A549 (cell line): ENCODE data around the gene ENTPD6. TPM values are rescaled to one million over a fixed set of nuclear protein-coding genes. Genes with fewer than 3 reads are reported as not detected.

Experiments used
- ATAC-seq, 2 experiments: fragments of 200-7000 bp in 1 of 2; fragments of >200 bp in 1 of 2; cut with Nextera tagmentation in 1 of 2; cut with Tn5 transposase in 1 of 2; 3 replicates each; pipeline versions ENCODE4 v1.8.0 to v1.9.1; 2018 to 2020; ENCODE audit warnings: mild to moderate bottlenecking in 1 of 2, moderate library complexity in 1 of 2
- CTCF ChIA-PET: fragments of 300-600 bp; sonication (Branson Sonifier 250); formaldehyde crosslinking; extraction: SDS; loops from one replicate; lab custom pipeline; 2021; ENCODE audit warnings: antibody characterized with exemption, inconsistent platforms; lab: Yijun Ruan, JAX
- POLR2A ChIA-PET: fragments of 350-600 bp; formaldehyde crosslinking; extraction: SDS; loops from one replicate; lab custom pipeline; 2021; ENCODE audit warnings: antibody characterized with exemption, inconsistent platforms; lab: Yijun Ruan, JAX
- DNase-seq, 2 experiments: peaks; one replicate each; pipeline versions ENCODE4 v3.0.0 to v3.0.0-alpha.2; 2011 to 2016; ENCODE audit warnings: low read depth in 1 of 2, low spot score in 1 of 2
- FAIRE-seq: peaks from 2 replicates; lab custom pipeline; 2011; peaks lifted over from hg19 to GRCh38; lab: Jason Lieb, UNC
- H3K27ac ChIP-seq, 2 experiments: fragments of >200 bp; sonication (Bioruptor Twin); formaldehyde crosslinking; 3 replicates each; pipeline ENCODE4 v1.5.1; 2016 to 2017
- H3K4me1 ChIP-seq: fragments of >200 bp; sonication (Bioruptor Twin); formaldehyde crosslinking; 3 replicates; pipeline ENCODE4 v1.6.1; 2016
- H3K4me2 ChIP-seq: fragments of >200 bp; sonication (Bioruptor Twin); formaldehyde crosslinking; 3 replicates; pipeline ENCODE4 v1.6.1; 2016
- H3K4me3 ChIP-seq: fragments of >200 bp; sonication (Bioruptor Twin); formaldehyde crosslinking; 3 replicates; pipeline ENCODE4 v1.5.1; 2016
- H3K9me3 ChIP-seq: fragments of >200 bp; sonication (Bioruptor Twin); formaldehyde crosslinking; 3 replicates; pipeline ENCODE4 v1.6.1; 2016
- EP300 ChIP-seq, 2 experiments: fragments of >200 bp; sonication (Bioruptor Twin); formaldehyde crosslinking; IDR thresholded peaks; 2 replicates in 1 of 2; 3 replicates in 1 of 2; pipeline ENCODE4 v1.6.1; 2016 to 2017
- ESRRA ChIP-seq: fragments of 150-350 bp; IDR thresholded peaks from 2 replicates; pipeline ENCODE4 v1.6.1; 2014; ENCODE audit warnings: mild to moderate bottlenecking, low read length, borderline replicate concordance
- FOSB ChIP-seq: fragments of 250-450 bp; sonication (Bioruptor Pico); IDR thresholded peaks from 2 replicates; pipeline ENCODE4 v1.5.0; 2020; ENCODE audit warnings: mild to moderate bottlenecking, moderate library complexity
- FOSL2 ChIP-seq, 2 experiments: fragments of 450-650 bp in 1 of 2; fragments of >200 bp in 1 of 2; sonication (Bioruptor Twin) in 1 of 2; formaldehyde crosslinking; IDR thresholded peaks; 2 replicates each; pipeline versions ENCODE4 v1.5.0 to v1.6.1; 2016 to 2020; ENCODE audit warnings: mild to moderate bottlenecking in 1 of 2, moderate library complexity in 1 of 2
- FOXS1 ChIP-seq: fragments of 250-450 bp; sonication (Bioruptor Pico); IDR thresholded peaks from 2 replicates; pipeline ENCODE4 v1.5.0; 2020; ENCODE audit warnings: mild to moderate bottlenecking, moderate library complexity
- JUN ChIP-seq, 2 experiments: fragments of >200 bp; sonication (Bioruptor Twin); formaldehyde crosslinking; IDR thresholded peaks; 2 replicates in 1 of 2; 3 replicates in 1 of 2; pipeline ENCODE4 v1.6.1; 2016 to 2017
- JUNB ChIP-seq: fragments of >200 bp; sonication (Bioruptor Twin); formaldehyde crosslinking; IDR thresholded peaks from 2 replicates; pipeline ENCODE4 v1.6.1; 2016
- MYC ChIP-seq: IDR thresholded peaks from 2 replicates; pipeline ENCODE4 v1.6.1; 2012; ENCODE audit warnings: mild to moderate bottlenecking, inconsistent platforms, low read length, improper control_type of control experiment, borderline replicate concordance
- NFE2L2 ChIP-seq: fragments of 150-350 bp; conservative IDR thresholded peaks from 2 replicates; pipeline ENCODE4 v1.6.1; 2014; ENCODE audit warnings: low read length
- POLR2AphosphoS2 ChIP-seq: conservative IDR thresholded peaks from 2 replicates; pipeline ENCODE4 v1.6.1; 2012; ENCODE audit warnings: low read length, improper control_type of control experiment, inconsistent platforms
- RAD21 ChIP-seq, 2 experiments: fragments of >200 bp in 1 of 2; sonication (Bioruptor Twin) in 1 of 2; formaldehyde crosslinking in 1 of 2; IDR thresholded peaks in 1 of 2; conservative IDR thresholded peaks in 1 of 2; 2 replicates in 1 of 2; 3 replicates in 1 of 2; pipeline ENCODE4 v1.6.1; 2012 to 2018; ENCODE audit warnings: inconsistent platforms in 1 of 2
- RCOR1 ChIP-seq: fragments of 150-350 bp; IDR thresholded peaks from 2 replicates; pipeline ENCODE4 v1.6.1; 2014; ENCODE audit warnings: antibody characterized with exemption, low read length, low read depth
- RNF2 ChIP-seq: fragments of 200-600 bp; sonication (generic); IDR thresholded peaks from 2 replicates; pipeline ENCODE4 v1.6.1; 2016; ENCODE audit warnings: low read depth, mild to moderate bottlenecking, antibody characterized with exemption, moderate library complexity, borderline replicate concordance
- TFCP2L1 ChIP-seq: fragments of 250-450 bp; sonication (Bioruptor Pico); IDR thresholded peaks from 2 replicates; pipeline ENCODE4 v1.5.0; 2021; ENCODE audit warnings: mild to moderate bottlenecking
- ZC3H11A ChIP-seq: fragments of 450-650 bp; IDR thresholded peaks from 2 replicates; pipeline ENCODE4 v1.6.1; 2014; ENCODE audit warnings: antibody characterized with exemption, mild to moderate bottlenecking
- ZFP36 ChIP-seq: fragments of 450-650 bp; IDR thresholded peaks from 2 replicates; pipeline ENCODE4 v1.6.1; 2014; ENCODE audit warnings: borderline replicate concordance; ENCODE audit not compliant: partially characterized antibody
- ZNF302 ChIP-seq: fragments of 250-450 bp; sonication (Bioruptor Pico); IDR thresholded peaks from 2 replicates; pipeline ENCODE4 v1.9.0; 2021; ENCODE audit warnings: inconsistent platforms, mild to moderate bottlenecking, moderate library complexity
- WGBS: methylation state at CpG from one replicate; pipeline ENCODE4 v1.1.6; 2017; ENCODE audit errors: missing lambda C conversion rate; 5-methylcytosine and 5-hydroxymethylcytosine counted together
- polyA plus RNA-seq, 4 experiments: library from polyadenylated mRNA; depleted of rRNA in 3 of 4; stranded (reverse); fragments of >200 nt; fragmentation: RNase III in 1 of 4; extraction: RNeasy Plus Mini Kit Qiagen cat#74134 plus additional on column Dnase treatment in 1 of 4; gene quantifications; 2 replicates in 3 of 4; 3 replicates in 1 of 4; pipeline ENCODE4 v1.2.3, GENCODE V29; 2011 to 2017
- TF ChIP-seq, protein P1 (sequence below): IDR thresholded peaks from 2 replicates; pipeline ENCODE4 v1.6.1; 2012; ENCODE audit warnings: low read depth, borderline replicate concordance
- TF ChIP-seq, protein P2 (sequence below): fragments of 150-350 bp; IDR thresholded peaks from 2 replicates; pipeline ENCODE4 v1.6.1; 2014; ENCODE audit warnings: low read depth, mild to moderate bottlenecking, low read length

The ENTPD6 gene
- polyA plus RNA-seq, 2 of the 4 experiments (the other 2 are of a cell fraction) = 85.7 to 87.0 TPM

DNA sequence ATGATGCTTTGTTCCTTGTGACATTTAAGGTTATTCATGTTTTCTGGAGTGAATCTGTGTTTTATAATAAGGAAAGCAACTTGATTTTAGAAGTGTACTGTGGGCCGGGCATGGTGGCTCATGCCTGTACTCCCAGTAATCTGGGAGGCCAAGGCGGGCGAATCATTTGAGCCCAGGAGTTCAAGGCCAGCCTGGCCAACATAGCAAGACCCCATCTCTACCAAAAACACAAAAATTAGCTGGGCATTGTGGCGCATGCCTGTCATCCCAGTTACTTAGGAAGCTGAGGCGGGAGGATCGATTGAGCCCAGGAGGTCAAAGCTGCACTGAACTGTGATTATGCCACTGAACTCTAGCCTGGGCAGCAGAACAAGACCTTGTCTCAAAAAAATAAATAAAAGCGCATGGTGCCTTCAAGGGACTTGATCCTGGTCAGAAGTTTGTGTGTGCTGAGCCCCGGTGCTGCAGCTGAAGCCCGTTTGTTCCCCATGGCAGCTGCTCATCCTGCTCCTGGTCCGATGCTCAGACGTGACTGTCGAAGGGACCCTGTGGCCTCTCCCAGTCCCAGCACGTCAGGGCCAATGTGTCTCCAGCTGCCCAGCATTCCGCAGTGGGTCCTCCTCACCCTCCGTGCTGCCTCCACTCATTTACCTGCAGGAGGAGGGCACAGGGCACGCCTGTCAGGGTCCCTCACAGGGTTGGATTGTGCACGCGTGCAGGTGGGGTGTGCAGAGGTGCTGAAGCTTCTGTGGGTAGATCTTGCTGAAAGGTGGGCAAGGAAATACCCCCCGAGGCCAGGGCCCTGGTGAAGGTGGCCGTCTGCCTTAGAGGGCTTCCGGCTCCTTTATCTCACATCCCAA, 18.3 kb downstream of the ENTPD6 start:
- DNase-seq (no peak), FAIRE-seq (no peak), ATAC-seq (no peak)
- 88% methylated on average over 20 of the region's 21 CpGs for WGBS
- Histone ChIP-seq H3K4me3 (no peak overlapping the region), H3K27ac (no peak overlapping the region), H3K4me2 (no peak overlapping the region), H3K4me1 (no peaks in the 10 kb centered on the region)
- POLR2A ChIA-PET = no interaction called here
- TF ChIP-seq, protein P1, sequence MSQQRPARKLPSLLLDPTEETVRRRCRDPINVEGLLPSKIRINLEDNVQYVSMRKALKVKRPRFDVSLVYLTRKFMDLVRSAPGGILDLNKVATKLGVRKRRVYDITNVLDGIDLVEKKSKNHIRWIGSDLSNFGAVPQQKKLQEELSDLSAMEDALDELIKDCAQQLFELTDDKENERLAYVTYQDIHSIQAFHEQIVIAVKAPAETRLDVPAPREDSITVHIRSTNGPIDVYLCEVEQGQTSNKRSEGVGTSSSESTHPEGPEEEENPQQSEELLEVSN = no peak
- no peak for TF ChIP-seq ZNF302 (CRISPR knock-in tag)
- TF ChIP-seq, all 56 proteins: peak for 0
- CTCF ChIA-PET = interaction anchor here (0.9 to 1.6 kb wide), 4 partner anchors 10 to 35 kb away, joined by 3 to 7 read pairs (median 4); no protein-coding TSS in a partner anchor
- H3K9me3 ChIP-seq = no peaks in the 10 kb centered on the region

DNA sequence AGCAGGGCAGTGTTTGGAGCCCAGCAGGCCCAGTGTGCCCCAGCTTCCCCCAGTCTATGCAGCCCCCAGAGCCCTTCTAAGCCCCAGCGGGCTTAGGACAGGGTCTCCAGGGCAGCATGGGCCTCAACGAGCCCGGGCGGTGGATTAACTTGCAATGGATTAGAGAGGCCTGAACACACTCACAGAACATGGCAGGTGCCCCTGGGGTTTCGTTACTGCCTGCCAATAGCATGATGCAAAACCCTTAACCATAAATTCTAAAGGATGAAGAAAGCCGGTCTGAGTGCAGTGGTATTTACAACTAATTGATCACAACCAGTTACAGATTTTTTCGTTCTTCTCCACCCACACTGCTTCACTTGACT, 18.9 kb downstream of the ENTPD6 start:
- no peak for FAIRE-seq
- no peaks in the 10 kb centered on the region for H3K9me3 ChIP-seq
- H3K4me3 ChIP-seq = no peak overlapping the region
- DNase-seq = no peak
- no peak overlapping the region for H3K27ac ChIP-seq
- WGBS = 78% methylated on average over 7 of the region's 7 CpGs
- H3K4me1 ChIP-seq = peaks cover 2% of the 10 kb centered on the region; the same call in 2 of the 3 replicates
- ChIA-PET CTCF (interaction anchor here (0.7 to 1.6 kb wide), 5 partner anchors 9 to 33 kb away, joined by 3 to 7 read pairs (median 4); partner anchors contain the start of gene PYGB), POLR2A (no interaction called here)
- no peak for ATAC-seq
- no peak overlapping the region for H3K4me2 ChIP-seq
- TF ChIP-seq ZFP36 (no peak), ZC3H11A (no peak), RCOR1 (no peak), FOSB (CRISPR knock-in tag) (no peak), POLR2AphosphoS2 (no peak), FOXS1 (CRISPR knock-in tag) (no peak), RNF2 (no peak)

DNA sequence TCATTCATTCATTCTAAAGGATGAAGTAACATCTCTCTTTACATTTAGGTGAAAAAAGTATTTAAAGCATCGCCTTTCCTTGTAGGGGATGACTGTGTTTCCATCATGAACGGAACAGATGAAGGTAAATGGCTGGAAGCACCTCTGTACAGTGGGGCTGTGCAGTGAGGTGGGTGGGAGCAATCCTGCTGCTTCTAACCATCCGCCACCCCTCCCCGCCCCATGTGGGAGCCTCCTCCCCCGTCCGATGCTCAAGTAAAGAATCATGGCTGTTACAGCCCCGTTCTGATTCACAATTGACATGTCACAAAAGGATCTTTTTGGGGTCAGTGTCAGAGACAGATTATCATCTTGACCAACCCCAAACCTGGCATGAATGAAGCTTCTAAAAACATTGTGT, 19.3 kb downstream of the ENTPD6 start:
- ATAC-seq (no peak), DNase-seq (no peak), FAIRE-seq (no peak)
- POLR2A ChIA-PET = no interaction called here
- CTCF ChIA-PET = interaction anchor here (0.7 to 1.6 kb wide), 3 partner anchors 9 to 33 kb away, joined by 3 to 7 read pairs (median 4); partner anchors contain the start of gene PYGB
- Histone ChIP-seq H3K4me3 (no peak overlapping the region), H3K9me3 (no peaks in the 10 kb centered on the region), H3K4me2 (no peak overlapping the region), H3K27ac (no peak overlapping the region), H3K4me1 (peaks cover 6% of the 10 kb centered on the region)
- TF ChIP-seq JUN (IDR thresholded peaks at IDR 0.05) (no peak), EP300 (IDR thresholded peaks at IDR 0.05) (no peak), TFCP2L1 (CRISPR knock-in tag) (no peak), FOSL2 (IDR thresholded peaks at IDR 0.05) (no peak), FOSL2 (CRISPR knock-in tag; IDR thresholded peaks at IDR 0.05) (no peak), MYC (no peak)
- 90% methylated on average over 7 of the region's 7 CpGs for WGBS

DNA sequence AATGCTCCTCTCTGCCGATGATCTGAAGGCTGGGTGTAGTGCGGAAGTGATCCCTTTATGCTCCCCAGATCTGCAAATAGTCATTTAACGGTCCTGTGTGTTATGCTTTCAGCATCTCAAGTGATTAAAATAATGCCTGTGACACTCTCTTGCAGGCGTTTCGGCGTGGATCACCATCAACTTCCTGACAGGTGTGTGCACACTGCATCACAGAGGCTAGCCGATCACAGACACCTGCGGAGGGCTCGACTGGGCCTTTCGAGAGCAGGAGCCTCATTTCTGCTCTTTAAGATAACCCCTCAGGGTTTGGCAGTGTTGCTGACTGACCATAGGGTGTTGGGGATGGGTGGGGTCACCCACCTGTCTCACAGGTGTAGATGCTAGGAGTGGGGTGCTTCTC, 20.0 kb downstream of the ENTPD6 start:
- DNase-seq (no peak), FAIRE-seq (no peak), ATAC-seq (no peak)
- Histone ChIP-seq H3K4me2 (no peak overlapping the region), H3K4me3 (no peak overlapping the region), H3K4me1 (peaks cover 13% of the 10 kb centered on the region), H3K9me3 (no peaks in the 10 kb centered on the region), H3K27ac (no peak overlapping the region)
- CTCF ChIA-PET = interaction anchor here (0.9 to 2.0 kb wide), 4 partner anchors 8 to 184 kb away, joined by 3 to 7 read pairs (median 4); no protein-coding TSS in a partner anchor
- 97% methylated on average over 10 of the region's 10 CpGs for WGBS
- TF ChIP-seq ESRRA (no peak), RAD21 (conservative IDR thresholded peaks at IDR 0.05 in 1 of 2, IDR thresholded peaks at IDR 0.05 in 1 of 2) (no peak), NFE2L2 (no peak), JUN (IDR thresholded peaks at IDR 0.05) (no peak), JUNB (no peak)
- TF ChIP-seq, protein P2, sequence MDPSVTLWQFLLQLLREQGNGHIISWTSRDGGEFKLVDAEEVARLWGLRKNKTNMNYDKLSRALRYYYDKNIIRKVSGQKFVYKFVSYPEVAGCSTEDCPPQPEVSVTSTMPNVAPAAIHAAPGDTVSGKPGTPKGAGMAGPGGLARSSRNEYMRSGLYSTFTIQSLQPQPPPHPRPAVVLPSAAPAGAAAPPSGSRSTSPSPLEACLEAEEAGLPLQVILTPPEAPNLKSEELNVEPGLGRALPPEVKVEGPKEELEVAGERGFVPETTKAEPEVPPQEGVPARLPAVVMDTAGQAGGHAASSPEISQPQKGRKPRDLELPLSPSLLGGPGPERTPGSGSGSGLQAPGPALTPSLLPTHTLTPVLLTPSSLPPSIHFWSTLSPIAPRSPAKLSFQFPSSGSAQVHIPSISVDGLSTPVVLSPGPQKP = no peak
- POLR2A ChIA-PET = no interaction called here
